Neural cell (in vitro differentiated cells): ENCODE measurements around the gene MYORG. TPM values are rescaled to one million over a fixed set of nuclear protein-coding genes. Genes with fewer than 3 reads are reported as not detected.
"Not testable (repeated sequence)": the region's sequence is repeated elsewhere in the genome, so short reads cannot be mapped to it uniquely, and the experiment has no call there.

Experiments used
- H2AFZ ChIP-seq: fragments of 200-600, 300-800 bp; sonication (generic), shearing (Covaris generic); 2 replicates; pipeline ENCODE4 v1.6.0; 2014; ENCODE audit warnings: low read depth, mild to moderate bottlenecking, antibody characterized with exemption, low read length, moderate library complexity
- H3F3A ChIP-seq: fragments of 200-600 bp; shearing (Covaris generic); 2 replicates; pipeline ENCODE4 v1.6.1; 2016; ENCODE audit warnings: mild to moderate bottlenecking, moderate library complexity, mixed read lengths, antibody characterized with exemption, low read length; ENCODE audit not compliant: insufficient read depth, poor library complexity, severe bottlenecking
- H3K27ac ChIP-seq: fragments of 200-600, 300-800 bp; sonication (generic), shearing (Covaris generic); 2 replicates; pipeline ENCODE4 v1.5.1; 2014; ENCODE audit warnings: mild to moderate bottlenecking, low read length, moderate library complexity
- H3K27me3 ChIP-seq: fragments of 300-800, 200-600 bp; sonication (generic), shearing (Covaris generic); 2 replicates; pipeline ENCODE4 v1.6.0; 2014; ENCODE audit warnings: mild to moderate bottlenecking, low read depth, low read length, moderate library complexity; ENCODE audit not compliant: insufficient read depth
- H3K36me3 ChIP-seq: fragments of 300-800, 200-600 bp; sonication (generic), shearing (Covaris generic); 2 replicates; pipeline ENCODE4 v1.5.1; 2014; ENCODE audit warnings: mild to moderate bottlenecking, antibody characterized with exemption, low read length, moderate library complexity; ENCODE audit not compliant: insufficient read depth
- H3K4me2 ChIP-seq: fragments of 300-800, 200-600 bp; sonication (generic), shearing (Covaris generic); 2 replicates; pipeline ENCODE4 v1.6.0; 2014; ENCODE audit warnings: mild to moderate bottlenecking, low read length
- H3K4me3 ChIP-seq: fragments of 300-800, 200-600 bp; sonication (generic), shearing (Covaris generic); 2 replicates; pipeline ENCODE4 v1.5.1; 2014; ENCODE audit warnings: mild to moderate bottlenecking, low read length, moderate library complexity
- H3K79me2 ChIP-seq: fragments of 200-600 bp; shearing (Covaris generic); replicated peaks from 2 replicates; pipeline ENCODE4 v1.6.0; 2014; ENCODE audit warnings: mild to moderate bottlenecking, low read length, moderate library complexity; ENCODE audit not compliant: insufficient read depth
- H3K9ac ChIP-seq: fragments of 300-800, 200-600 bp; sonication (generic), shearing (Covaris generic); 2 replicates; pipeline ENCODE4 v1.6.1; 2016; ENCODE audit warnings: mild to moderate bottlenecking, low read length, mixed read lengths
- H3K9me2 ChIP-seq: fragments of 200-600 bp; shearing (Covaris generic); 2 replicates; pipeline ENCODE4 v1.6.1; 2016; ENCODE audit warnings: mild to moderate bottlenecking, low read length, mixed read lengths; ENCODE audit not compliant: insufficient read depth
- H3K9me3 ChIP-seq: fragments of 200-600, 300-800 bp; sonication (generic), shearing (Covaris generic); 2 replicates; pipeline ENCODE4 v1.6.1; 2016; ENCODE audit warnings: mild to moderate bottlenecking, mixed run types, low read length, moderate library complexity, mixed read lengths
- H4K20me1 ChIP-seq: fragments of 200-600 bp; shearing (Covaris generic); 2 replicates; pipeline ENCODE4 v1.6.1; 2016; ENCODE audit warnings: mild to moderate bottlenecking, mixed run types; ENCODE audit not compliant: insufficient read depth
- EP300 ChIP-seq: fragments of 450-650 bp; conservative IDR thresholded peaks from 2 replicates; pipeline ENCODE4 v1.6.1; 2014; ENCODE audit warnings: antibody characterized with exemption, mild to moderate bottlenecking, moderate library complexity; ENCODE audit not compliant: poor library complexity, severe bottlenecking
- EZH2 ChIP-seq: fragments of 200-600, 300-800 bp; shearing (Covaris generic), sonication (generic); IDR thresholded peaks from 2 replicates; pipeline ENCODE4 v1.6.1; 2014; ENCODE audit warnings: antibody characterized with exemption, low read length, borderline replicate concordance, mild to moderate bottlenecking; ENCODE audit not compliant: insufficient read depth, poor library complexity, severe bottlenecking
- MXI1 ChIP-seq: fragments of 450-650 bp; conservative IDR thresholded peaks from 2 replicates; pipeline ENCODE4 v1.6.1; 2014; ENCODE audit warnings: antibody characterized with exemption, mild to moderate bottlenecking; ENCODE audit not compliant: poor library complexity, severe bottlenecking
- POLR2AphosphoS5 ChIP-seq: IDR thresholded peaks from 2 replicates; pipeline ENCODE4 v1.6.1; 2012
- RAD21 ChIP-seq: fragments of 450-650 bp; conservative IDR thresholded peaks from 2 replicates; pipeline ENCODE4 v1.6.1; 2014; ENCODE audit warnings: antibody characterized with exemption, mild to moderate bottlenecking, moderate library complexity
- SMC3 ChIP-seq: fragments of 450-650 bp; conservative IDR thresholded peaks from 2 replicates; pipeline ENCODE4 v1.6.1; 2014; ENCODE audit warnings: antibody characterized with exemption, mild to moderate bottlenecking, moderate library complexity; ENCODE audit not compliant: poor library complexity
- TAF1 ChIP-seq: IDR thresholded peaks from 2 replicates; pipeline ENCODE4 v1.6.1; 2012; ENCODE audit warnings: low read depth
- polyA plus RNA-seq: library from polyadenylated mRNA; depleted of rRNA; stranded (reverse); fragments of >200 nt; gene quantifications from 2 replicates; pipeline ENCODE4 v1.2.3, GENCODE V29; 2014
- TF ChIP-seq, protein P1 (sequence below): IDR thresholded peaks from 2 replicates; pipeline ENCODE4 v1.6.1; 2012; ENCODE audit warnings: borderline replicate concordance
- TF ChIP-seq, protein P2 (sequence below): fragments of 450-650 bp; IDR thresholded peaks from 2 replicates; pipeline ENCODE4 v1.5.1; 2014; ENCODE audit warnings: antibody characterized with exemption, mild to moderate bottlenecking, moderate library complexity; ENCODE audit not compliant: poor library complexity, severe bottlenecking

MYORG gene
- polyA plus RNA-seq, 1 donor from 2014 or later: 0.58 TPM

DNA sequence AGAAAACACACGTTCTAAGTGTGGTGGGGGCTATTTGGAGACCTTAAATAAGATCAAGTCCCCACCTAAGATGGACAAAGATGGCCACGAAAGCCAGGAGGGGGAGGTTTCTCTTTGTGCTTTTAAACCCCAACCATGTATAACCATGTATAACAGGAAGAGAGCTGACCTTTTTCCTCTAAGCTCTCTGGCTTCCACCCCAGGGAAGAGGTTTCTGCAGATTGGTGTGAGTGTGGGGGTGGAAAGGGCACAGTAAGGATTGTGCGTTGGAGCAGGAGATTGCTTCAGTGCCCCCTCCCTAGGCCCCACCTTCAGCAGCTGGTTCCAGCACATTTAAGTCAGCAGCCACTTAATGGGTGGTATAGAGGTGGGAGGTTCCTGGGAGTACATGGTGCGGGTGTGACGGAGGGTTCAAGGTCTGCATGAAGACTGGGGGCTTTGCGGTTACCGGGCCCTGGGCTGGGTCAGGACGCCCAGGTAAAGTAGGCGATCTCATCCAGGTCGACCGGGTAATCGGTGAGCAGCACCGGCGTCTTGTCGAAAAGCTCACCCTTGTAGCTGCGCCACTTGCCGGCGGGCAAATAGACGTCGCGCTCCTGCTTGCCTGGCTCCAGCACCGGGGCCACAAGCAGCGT lies 6.2 kb downstream of the MYORG start:
- H3F3A ChIP-seq: no peaks in the 10 kb centered on the region
- H3K79me2 ChIP-seq: no peaks in the 10 kb centered on the region
- no peaks in the 10 kb centered on the region for H3K27me3 ChIP-seq
- no peak overlapping the region for H2AFZ ChIP-seq
- no peak overlapping the region for H3K4me2 ChIP-seq
- H3K36me3 ChIP-seq: peaks cover 11% of the 10 kb centered on the region
- no peak overlapping the region for H3K4me3 ChIP-seq
- no peak overlapping the region for H3K27ac ChIP-seq
- H4K20me1 ChIP-seq: no peaks in the 10 kb centered on the region
- TF ChIP-seq SMC3 (no peak), POLR2AphosphoS5 (no peak), EZH2 (no peak), EP300 (no peak), RAD21 (no peak), TAF1 (no peak)
- TF ChIP-seq, protein P1, sequence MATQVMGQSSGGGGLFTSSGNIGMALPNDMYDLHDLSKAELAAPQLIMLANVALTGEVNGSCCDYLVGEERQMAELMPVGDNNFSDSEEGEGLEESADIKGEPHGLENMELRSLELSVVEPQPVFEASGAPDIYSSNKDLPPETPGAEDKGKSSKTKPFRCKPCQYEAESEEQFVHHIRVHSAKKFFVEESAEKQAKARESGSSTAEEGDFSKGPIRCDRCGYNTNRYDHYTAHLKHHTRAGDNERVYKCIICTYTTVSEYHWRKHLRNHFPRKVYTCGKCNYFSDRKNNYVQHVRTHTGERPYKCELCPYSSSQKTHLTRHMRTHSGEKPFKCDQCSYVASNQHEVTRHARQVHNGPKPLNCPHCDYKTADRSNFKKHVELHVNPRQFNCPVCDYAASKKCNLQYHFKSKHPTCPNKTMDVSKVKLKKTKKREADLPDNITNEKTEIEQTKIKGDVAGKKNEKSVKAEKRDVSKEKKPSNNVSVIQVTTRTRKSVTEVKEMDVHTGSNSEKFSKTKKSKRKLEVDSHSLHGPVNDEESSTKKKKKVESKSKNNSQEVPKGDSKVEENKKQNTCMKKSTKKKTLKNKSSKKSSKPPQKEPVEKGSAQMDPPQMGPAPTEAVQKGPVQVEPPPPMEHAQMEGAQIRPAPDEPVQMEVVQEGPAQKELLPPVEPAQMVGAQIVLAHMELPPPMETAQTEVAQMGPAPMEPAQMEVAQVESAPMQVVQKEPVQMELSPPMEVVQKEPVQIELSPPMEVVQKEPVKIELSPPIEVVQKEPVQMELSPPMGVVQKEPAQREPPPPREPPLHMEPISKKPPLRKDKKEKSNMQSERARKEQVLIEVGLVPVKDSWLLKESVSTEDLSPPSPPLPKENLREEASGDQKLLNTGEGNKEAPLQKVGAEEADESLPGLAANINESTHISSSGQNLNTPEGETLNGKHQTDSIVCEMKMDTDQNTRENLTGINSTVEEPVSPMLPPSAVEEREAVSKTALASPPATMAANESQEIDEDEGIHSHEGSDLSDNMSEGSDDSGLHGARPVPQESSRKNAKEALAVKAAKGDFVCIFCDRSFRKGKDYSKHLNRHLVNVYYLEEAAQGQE: no peak
- TF ChIP-seq, protein P2, sequence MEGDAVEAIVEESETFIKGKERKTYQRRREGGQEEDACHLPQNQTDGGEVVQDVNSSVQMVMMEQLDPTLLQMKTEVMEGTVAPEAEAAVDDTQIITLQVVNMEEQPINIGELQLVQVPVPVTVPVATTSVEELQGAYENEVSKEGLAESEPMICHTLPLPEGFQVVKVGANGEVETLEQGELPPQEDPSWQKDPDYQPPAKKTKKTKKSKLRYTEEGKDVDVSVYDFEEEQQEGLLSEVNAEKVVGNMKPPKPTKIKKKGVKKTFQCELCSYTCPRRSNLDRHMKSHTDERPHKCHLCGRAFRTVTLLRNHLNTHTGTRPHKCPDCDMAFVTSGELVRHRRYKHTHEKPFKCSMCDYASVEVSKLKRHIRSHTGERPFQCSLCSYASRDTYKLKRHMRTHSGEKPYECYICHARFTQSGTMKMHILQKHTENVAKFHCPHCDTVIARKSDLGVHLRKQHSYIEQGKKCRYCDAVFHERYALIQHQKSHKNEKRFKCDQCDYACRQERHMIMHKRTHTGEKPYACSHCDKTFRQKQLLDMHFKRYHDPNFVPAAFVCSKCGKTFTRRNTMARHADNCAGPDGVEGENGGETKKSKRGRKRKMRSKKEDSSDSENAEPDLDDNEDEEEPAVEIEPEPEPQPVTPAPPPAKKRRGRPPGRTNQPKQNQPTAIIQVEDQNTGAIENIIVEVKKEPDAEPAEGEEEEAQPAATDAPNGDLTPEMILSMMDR: no peak
- H3K9ac ChIP-seq: no peak overlapping the region
- peaks cover 8% of the 10 kb centered on the region for H3K9me3 ChIP-seq
- H3K9me2 ChIP-seq: no peaks in the 10 kb centered on the region

DNA sequence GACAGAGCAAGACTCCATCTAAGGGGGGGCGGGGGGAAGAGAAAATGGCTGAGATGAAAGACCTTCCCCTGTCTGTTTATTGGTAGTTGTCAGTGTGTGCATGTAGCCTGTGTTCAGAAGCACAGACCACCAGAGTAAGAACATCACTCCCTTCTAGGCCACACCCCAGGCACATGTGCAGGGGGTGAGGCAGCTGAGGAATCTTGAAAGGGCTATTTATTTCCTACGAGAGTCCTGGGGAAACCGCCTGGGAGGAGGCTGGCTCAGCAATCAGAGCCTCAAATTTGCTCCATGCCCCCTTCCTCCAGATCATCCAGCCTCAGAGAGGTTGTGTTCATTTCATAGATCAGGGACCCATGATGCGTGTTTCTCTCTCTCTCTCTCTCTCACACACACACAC lies 7.1 kb downstream of the MYORG start:
- H3K9me3 ChIP-seq: peaks cover 8% of the 10 kb centered on the region
- no peak overlapping the region for H3K27ac ChIP-seq
- TF ChIP-seq RAD21 (no peak), MXI1 (no peak), SMC3 (no peak), TAF1 (no peak), EP300 (no peak), EZH2 (no peak), POLR2AphosphoS5 (no peak)
- TF ChIP-seq, protein P2: no peak
- H3K36me3 ChIP-seq: peaks cover 11% of the 10 kb centered on the region
- no peaks in the 10 kb centered on the region for H4K20me1 ChIP-seq
- H3K4me2 ChIP-seq: no peak overlapping the region
- H3F3A ChIP-seq: no peaks in the 10 kb centered on the region
- no peak overlapping the region for H3K9ac ChIP-seq
- H3K27me3 ChIP-seq: no peaks in the 10 kb centered on the region
- no peak overlapping the region for H3K4me3 ChIP-seq
- H2AFZ ChIP-seq: no peak overlapping the region
- no peaks in the 10 kb centered on the region for H3K9me2 ChIP-seq
- H3K79me2 ChIP-seq: no peaks in the 10 kb centered on the region

DNA sequence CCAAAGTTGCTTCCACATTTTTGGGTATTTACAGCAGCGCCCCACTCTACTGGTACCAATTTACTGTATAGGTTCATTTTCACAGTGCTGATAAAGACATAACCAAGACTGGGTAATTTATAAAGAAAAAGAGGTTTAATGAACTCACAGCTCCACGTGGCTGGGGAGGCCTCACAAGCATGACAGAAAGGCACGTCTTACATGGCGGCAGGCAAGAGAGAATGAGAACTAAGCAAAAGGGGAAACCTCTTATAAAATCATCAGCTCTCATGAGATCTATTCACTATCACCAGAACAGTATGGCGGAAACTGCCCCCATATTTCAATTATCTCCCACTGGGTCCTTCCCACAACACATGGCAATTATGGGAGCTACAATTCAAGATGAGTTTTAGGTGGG lies 7.9 kb downstream of the MYORG start:
- H2AFZ ChIP-seq, H3K9ac ChIP-seq, H3K4me2 ChIP-seq, H3F3A ChIP-seq, H3K27ac ChIP-seq, H4K20me1 ChIP-seq, H3K4me3 ChIP-seq, H3K79me2 ChIP-seq, H3K9me2 ChIP-seq, H3K9me3 ChIP-seq, H3K27me3 ChIP-seq: not testable (repeated sequence)
- peaks cover 11% of the 10 kb centered on the region for H3K36me3 ChIP-seq

DNA sequence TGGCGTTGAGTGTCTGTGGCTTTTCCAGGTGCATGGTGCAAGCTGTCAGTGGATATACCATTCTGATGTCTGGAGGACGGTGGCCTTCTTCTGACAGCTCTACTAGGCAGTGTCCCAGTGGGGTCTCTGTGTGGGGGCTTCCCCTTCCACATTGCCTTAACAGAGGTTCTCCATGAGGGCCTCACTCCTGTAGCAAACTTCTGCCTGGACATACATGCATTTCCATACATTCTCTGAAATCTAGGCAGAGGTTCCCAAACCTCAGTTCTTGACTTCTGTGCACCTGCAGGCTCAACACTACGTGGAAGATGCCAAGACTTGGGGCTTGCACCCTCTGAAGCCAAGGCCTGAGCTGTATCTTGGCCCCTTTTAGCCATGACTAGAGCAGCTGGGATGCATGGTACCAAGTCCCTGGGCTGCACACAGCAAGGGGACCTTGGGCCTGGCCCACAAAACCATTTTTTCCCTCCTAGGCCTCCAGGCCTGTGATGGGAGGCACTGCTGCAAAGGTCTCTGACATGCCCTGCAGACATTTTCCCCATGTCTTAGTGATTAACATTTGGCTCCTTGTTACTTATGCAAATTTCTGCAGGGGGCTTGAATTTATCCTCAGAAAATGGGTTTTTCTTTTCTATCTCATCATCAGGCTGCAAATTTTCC lies 8.8 kb downstream of the MYORG start:
- H3K4me2 ChIP-seq, H3K9me2 ChIP-seq, H3K9ac ChIP-seq, H3K79me2 ChIP-seq, H3K4me3 ChIP-seq, H3K27ac ChIP-seq, H4K20me1 ChIP-seq, H2AFZ ChIP-seq, H3K9me3 ChIP-seq, H3F3A ChIP-seq, H3K27me3 ChIP-seq: not testable (repeated sequence)
- peaks cover 11% of the 10 kb centered on the region for H3K36me3 ChIP-seq
